Astrocyte (in vitro differentiated cells and primary cell): ENCODE measurements around the gene PLEKHN1.

Experiments used
- CTCF ChIP-seq: IDR thresholded peaks from 2 replicates; pipeline ENCODE4 v1.5.1; 2011; ENCODE audit warnings: low read depth, mild to moderate bottlenecking, inconsistent platforms, low read length, moderate library complexity; ENCODE audit not compliant: insufficient read depth
- EZH2 ChIP-seq: IDR thresholded peaks from 2 replicates; pipeline ENCODE4 v1.6.1; 2012; ENCODE audit warnings: mild to moderate bottlenecking, low read length, inconsistent platforms; ENCODE audit not compliant: insufficient read depth

- no peak for TF ChIP-seq CTCF
- TF ChIP-seq EZH2 = no peak
These were observed 20.4 kb upstream of the PLEKHN1 start for GRCh38 chr1:945688-946556.
